ENCODE data around the gene RPS10. TPM values are rescaled to one million over a fixed set of nuclear protein-coding genes. Genes with fewer than 3 reads are reported as not detected.
"Not testable (repeated sequence)": the region's sequence is repeated elsewhere in the genome, so short reads cannot be mapped to it uniquely, and the experiment has no call there.

RPS10 gene
- total RNA-seq, 2 experiments from 2014 or later: 1,714 to 2,938 TPM

DNA sequence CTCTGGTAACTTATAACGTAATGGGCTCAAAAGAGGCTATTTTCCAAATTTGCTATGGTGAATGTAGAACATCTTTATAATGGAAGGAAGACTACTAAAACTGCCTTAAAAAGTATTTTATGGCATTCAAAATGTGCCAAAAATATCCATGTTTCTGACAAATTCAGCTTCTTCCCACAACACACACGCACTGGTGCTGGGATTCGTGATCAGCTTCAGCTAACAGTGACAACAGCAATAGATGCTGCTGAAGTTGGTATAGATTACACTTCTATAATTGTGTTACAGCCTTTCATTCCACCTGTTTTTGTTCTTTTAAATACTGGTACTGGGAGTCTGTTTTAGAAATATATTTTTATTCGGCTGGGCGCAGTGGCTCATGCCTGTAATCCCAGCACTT is 52.4 kb downstream of the RPS10 start:
- Histone ChIP-seq H3K27ac (ENCODE audit: low read depth, low read length, poor library complexity, severe bottlenecking) (no peak overlapping the region), H2AFZ (ENCODE audit: low read length) (no peak overlapping the region), H3K79me2 (ENCODE audit: insufficient read depth, low read depth, low read length) (peaks cover 85% of the 10 kb centered on the region), H3K4me1 (ENCODE audit: insufficient read depth, low read length, poor library complexity, severe bottlenecking) (peaks cover 7% of the 10 kb centered on the region), H3K9me2 (ENCODE audit: insufficient read depth, low read length) (no peaks in the 10 kb centered on the region), H4K20me1 (ENCODE audit: insufficient read depth, low read length) (peaks cover 12% of the 10 kb centered on the region), H3K9me3 (ENCODE audit: low read length) (no peaks in the 10 kb centered on the region), H3K36me3 (ENCODE audit: insufficient read depth, low read length) (peaks cover 24% of the 10 kb centered on the region), H3K4me3 (ENCODE audit: low read depth, low read length, poor library complexity, severe bottlenecking) (no peak overlapping the region), H3K4me2 (ENCODE audit: low read length) (no peak overlapping the region)
- BruUV-seq (replicated peaks): no TSS peak
- no peak for DNase-seq (ENCODE audit: low spot score)
- intact Hi-C loops (cut with micrococcal nuclease; ENCODE audit: unreplicated experiment): no loop called here
- no peak for TF ChIP-seq CTCF (conservative IDR thresholded peaks at IDR 0.05; ENCODE audit: low read length)
- ChIA-PET CTCF (ENCODE audit: unreplicated experiment) (no interaction called here), POLR2A (no interaction called here)

DNA sequence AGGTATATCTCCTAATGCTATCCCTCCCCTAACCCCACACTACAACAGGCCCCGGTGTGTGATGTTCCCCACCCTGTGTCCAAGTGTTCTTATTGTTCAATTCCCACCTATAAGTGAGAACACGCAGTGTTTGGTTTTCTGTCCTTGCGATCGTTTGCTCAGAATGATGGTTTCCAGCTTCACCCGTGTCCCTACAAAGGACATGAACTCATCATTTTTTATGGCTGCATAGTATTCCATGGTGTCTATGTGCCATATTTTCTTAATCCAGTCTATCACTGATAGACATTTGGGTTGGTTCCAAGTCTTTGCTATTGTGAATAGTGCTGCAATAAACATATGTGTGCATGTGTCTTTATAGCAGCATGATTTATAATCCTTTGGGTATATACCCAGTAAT is 54.0 kb downstream of the RPS10 start:
- H2AFZ ChIP-seq (ENCODE audit: low read length); H3K4me1 ChIP-seq (ENCODE audit: insufficient read depth, low read length, poor library complexity, severe bottlenecking); H3K9me2 ChIP-seq (ENCODE audit: insufficient read depth, low read length); H4K20me1 ChIP-seq (ENCODE audit: insufficient read depth, low read length); DNase-seq (ENCODE audit: low spot score); H3K4me2 ChIP-seq (ENCODE audit: low read length); CTCF ChIA-PET (ENCODE audit: unreplicated experiment); H3K9me3 ChIP-seq (ENCODE audit: low read length); H3K4me3 ChIP-seq (ENCODE audit: low read depth, low read length, poor library complexity, severe bottlenecking); POLR2A ChIA-PET; H3K27ac ChIP-seq (ENCODE audit: low read depth, low read length, poor library complexity, severe bottlenecking); intact Hi-C loops (cut with micrococcal nuclease; ENCODE audit: unreplicated experiment): not testable (repeated sequence)
- H3K36me3 ChIP-seq (ENCODE audit: insufficient read depth, low read length): peaks cover 17% of the 10 kb centered on the region; the same call in 1 of the 2 replicates
- peaks cover 74% of the 10 kb centered on the region for H3K79me2 ChIP-seq (ENCODE audit: insufficient read depth, low read depth, low read length)
- BruUV-seq (replicated peaks): TSS peak; percentile 40

DNA sequence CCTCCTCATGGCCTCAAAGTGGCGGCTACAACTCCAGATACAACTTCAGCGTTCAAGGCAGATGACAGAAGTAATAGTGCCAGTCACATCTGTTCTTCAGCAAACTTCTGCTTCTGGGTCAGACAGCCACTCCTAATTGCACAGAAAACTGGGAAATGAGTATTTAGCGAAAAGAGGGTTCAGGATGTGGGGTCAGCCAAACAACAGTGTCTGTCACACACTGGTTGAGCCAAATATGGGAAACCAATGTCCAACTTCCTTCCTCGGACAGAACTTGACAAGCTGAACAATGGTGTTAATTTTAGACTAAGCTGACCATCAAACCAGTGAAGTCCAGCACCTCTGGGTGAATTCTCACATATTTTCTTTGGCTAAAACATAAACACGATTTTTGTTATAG is 55.5 kb downstream of the RPS10 start:
- no peak overlapping the region for H3K4me2 ChIP-seq (ENCODE audit: low read length)
- peaks cover 7% of the 10 kb centered on the region for H3K4me1 ChIP-seq (ENCODE audit: insufficient read depth, low read length, poor library complexity, severe bottlenecking)
- H3K36me3 ChIP-seq (ENCODE audit: insufficient read depth, low read length): peaks cover 19% of the 10 kb centered on the region; the same call in 1 of the 2 replicates
- H4K20me1 ChIP-seq (ENCODE audit: insufficient read depth, low read length): peaks cover 5% of the 10 kb centered on the region; the same call in 1 of the 2 replicates
- no peak for DNase-seq (ENCODE audit: low spot score)
- intact Hi-C loops (cut with micrococcal nuclease; ENCODE audit: unreplicated experiment): no loop called here
- no peaks in the 10 kb centered on the region for H3K9me3 ChIP-seq (ENCODE audit: low read length)
- H3K79me2 ChIP-seq (ENCODE audit: insufficient read depth, low read depth, low read length): peaks cover 67% of the 10 kb centered on the region
- BruUV-seq (replicated peaks): no TSS peak
- TF ChIP-seq CTCF (conservative IDR thresholded peaks at IDR 0.05; ENCODE audit: low read length) (no peak), EZH2phosphoT487 (IDR thresholded peaks at IDR 0.05; ENCODE audit: borderline replicate concordance, low read depth, low read length) (no peak)
- H3K9me2 ChIP-seq (ENCODE audit: insufficient read depth, low read length): no peaks in the 10 kb centered on the region
- no peak overlapping the region for H3K4me3 ChIP-seq (ENCODE audit: low read depth, low read length, poor library complexity, severe bottlenecking)
- no peak overlapping the region for H3K27ac ChIP-seq (ENCODE audit: low read depth, low read length, poor library complexity, severe bottlenecking)
- CTCF ChIA-PET (ENCODE audit: unreplicated experiment): no interaction called here
- POLR2A ChIA-PET: interaction anchor here (0.6 kb wide), 1 partner anchor 45 kb away, joined by 3 read pairs; no protein-coding TSS in a partner anchor
- H2AFZ ChIP-seq (ENCODE audit: low read length): no peak overlapping the region

All from OCI-LY7 (cell line).